Trophoblast cell (in vitro differentiated cells and primary cell): ENCODE data around the gene LRRN2.

Experiments
- DNase-seq, 2 donors: peaks; one replicate each; pipeline ENCODE4 v3.0.0-alpha.2; 2016
- H2AFZ ChIP-seq: 2 replicates; pipeline ENCODE4 v1.6.1; 2013; ENCODE audit warnings: low read length, moderate library complexity, mild to moderate bottlenecking; ENCODE audit not compliant: insufficient read depth, poor library complexity
- H2AK5ac ChIP-seq: 2 replicates; pipeline ENCODE4 v1.6.1; 2013; ENCODE audit warnings: mild to moderate bottlenecking, low read length
- H2BK120ac ChIP-seq: 2 replicates; pipeline ENCODE4 v1.6.1; 2013; ENCODE audit warnings: low read length, mild to moderate bottlenecking, moderate library complexity; ENCODE audit not compliant: insufficient read depth, poor library complexity
- H2BK12ac ChIP-seq: 2 replicates; pipeline ENCODE4 v1.6.1; 2013; ENCODE audit warnings: mild to moderate bottlenecking, low read length, moderate library complexity
- H2BK5ac ChIP-seq: 2 replicates; pipeline ENCODE4 v1.6.1; 2013; ENCODE audit warnings: low read length, low read depth, moderate library complexity, mild to moderate bottlenecking; ENCODE audit not compliant: poor library complexity
- H3K14ac ChIP-seq: 2 replicates; pipeline ENCODE4 v1.6.1; 2013; ENCODE audit warnings: mild to moderate bottlenecking, low read length
- H3K18ac ChIP-seq: 2 replicates; pipeline ENCODE4 v1.6.1; 2013; ENCODE audit warnings: mild to moderate bottlenecking, low read length
- H3K23ac ChIP-seq: 2 replicates; pipeline ENCODE4 v1.6.1; 2013; ENCODE audit warnings: low read length
- H3K27ac ChIP-seq: 2 replicates; pipeline ENCODE4 v1.5.1; 2013; ENCODE audit warnings: low read depth, mild to moderate bottlenecking, inconsistent platforms, low read length, moderate library complexity
- H3K27me3 ChIP-seq: 2 replicates; pipeline ENCODE4 v1.6.1; 2013; ENCODE audit warnings: inconsistent platforms, mild to moderate bottlenecking, low read length, moderate library complexity; ENCODE audit not compliant: insufficient read depth
- H3K36me3 ChIP-seq, 2 experiments: 1 replicate in 1 of 2; 2 replicates in 1 of 2; pipeline ENCODE4 v1.6.1; 2013; ENCODE audit warnings: low read length in 2 of 2, mild to moderate bottlenecking in 2 of 2, moderate library complexity in 1 of 2; ENCODE audit not compliant: insufficient read depth in 2 of 2, control insufficient read depth in 1 of 2
- H3K4ac ChIP-seq: 2 replicates; pipeline ENCODE4 v1.6.1; 2013; ENCODE audit warnings: low read depth, mild to moderate bottlenecking, low read length, moderate library complexity
- H3K4me1 ChIP-seq, 2 experiments: 1 replicate in 1 of 2; 2 replicates in 1 of 2; pipeline ENCODE4 v1.6.1; 2013; ENCODE audit warnings: low read length in 2 of 2, mild to moderate bottlenecking in 2 of 2, moderate library complexity in 1 of 2; ENCODE audit not compliant: insufficient read depth in 2 of 2, control insufficient read depth in 1 of 2
- H3K4me2 ChIP-seq: 2 replicates; pipeline ENCODE4 v1.6.1; 2013; ENCODE audit warnings: inconsistent platforms, mild to moderate bottlenecking, low read length, moderate library complexity
- H3K4me3 ChIP-seq: 2 replicates; pipeline ENCODE4 v1.5.1; 2013; ENCODE audit warnings: mild to moderate bottlenecking, low read depth, low read length, inconsistent platforms
- H3K79me1 ChIP-seq: one replicate; pipeline ENCODE4 v1.6.1; 2013; ENCODE audit warnings: low read length
- H3K79me2 ChIP-seq: 2 replicates; pipeline ENCODE4 v1.6.1; 2013; ENCODE audit warnings: low read length, mild to moderate bottlenecking; ENCODE audit not compliant: control insufficient read depth, insufficient read depth, poor library complexity
- H3K9ac ChIP-seq: 2 replicates; pipeline ENCODE4 v1.6.1; 2013; ENCODE audit warnings: mild to moderate bottlenecking, low read length
- H3K9me3 ChIP-seq: 2 replicates; pipeline ENCODE4 v1.6.1; 2013; ENCODE audit warnings: low read depth, mild to moderate bottlenecking, control low read depth, inconsistent platforms, low read length; ENCODE audit not compliant: insufficient read depth
- H4K12ac ChIP-seq: 2 replicates; pipeline ENCODE4 v1.6.1; 2013; ENCODE audit warnings: low read depth, mild to moderate bottlenecking, low read length, moderate library complexity
- H4K8ac ChIP-seq: 2 replicates; pipeline ENCODE4 v1.6.1; 2013; ENCODE audit warnings: low read depth, mild to moderate bottlenecking, low read length, moderate library complexity
- H4K91ac ChIP-seq: one replicate; pipeline ENCODE4 v1.6.1; 2013; ENCODE audit warnings: low read depth, mild to moderate bottlenecking, low read length, moderate library complexity
- WGBS: extraction: QIAGEN DNeasy Blood & Tissue Kit; methylation state at CpG from one replicate; pipeline ENCODE4 v1.1.7; 2013; ENCODE audit warnings: missing lambda C conversion rate; ENCODE audit not compliant: insufficient read length, insufficient coverage; ENCODE audit errors: extremely low coverage; 5-methylcytosine and 5-hydroxymethylcytosine counted together

LRRN2 gene

GRCh38 chr1:204658295-204658694 lies 27.2 kb downstream of the LRRN2 start:
- no peak overlapping the region for H2BK12ac ChIP-seq
- no CpG with 5 or more reads among the region's 1 CpG for WGBS
- H3K4ac ChIP-seq = no peak overlapping the region
- no peak overlapping the region for H3K14ac ChIP-seq
- no peak overlapping the region for H2AFZ ChIP-seq
- H3K36me3 ChIP-seq = no peaks in the 10 kb centered on the region
- H3K18ac ChIP-seq = no peak overlapping the region
- H3K9ac ChIP-seq = no peak overlapping the region
- H3K27ac ChIP-seq = no peak overlapping the region
- H3K79me1 ChIP-seq = no peaks in the 10 kb centered on the region
- H3K4me3 ChIP-seq = no peak overlapping the region
- no peak overlapping the region for H4K12ac ChIP-seq
- no peak overlapping the region for H2BK120ac ChIP-seq
- no peak for DNase-seq
- H4K8ac ChIP-seq = no peak overlapping the region
- no peaks in the 10 kb centered on the region for H3K9me3 ChIP-seq
- H3K23ac ChIP-seq = no peak overlapping the region
- H2AK5ac ChIP-seq = no peak overlapping the region
- no peak overlapping the region for H2BK5ac ChIP-seq
- no peak overlapping the region for H3K4me2 ChIP-seq
- H3K4me1 ChIP-seq = no peaks in the 10 kb centered on the region
- H3K27me3 ChIP-seq = no peaks in the 10 kb centered on the region
- no peaks in the 10 kb centered on the region for H3K79me2 ChIP-seq
- H4K91ac ChIP-seq = no peak overlapping the region

GRCh38 chr1:204653590-204654340 lies 31.8 kb downstream of the LRRN2 start:
- no peak overlapping the region for H3K14ac ChIP-seq
- H3K9me3 ChIP-seq = no peaks in the 10 kb centered on the region
- H3K27me3 ChIP-seq = peaks cover 4% of the 10 kb centered on the region
- H2AFZ ChIP-seq = no peak overlapping the region
- H3K4me1 ChIP-seq = no peaks in the 10 kb centered on the region
- H3K4ac ChIP-seq = no peak overlapping the region
- H2BK12ac ChIP-seq = no peak overlapping the region
- DNase-seq = no peak
- no peak overlapping the region for H2BK120ac ChIP-seq
- H3K9ac ChIP-seq = no peak overlapping the region
- no peak overlapping the region for H4K12ac ChIP-seq
- no peak overlapping the region for H3K27ac ChIP-seq
- no peak overlapping the region for H2AK5ac ChIP-seq
- H3K4me3 ChIP-seq = no peak overlapping the region
- no peak overlapping the region for H4K8ac ChIP-seq
- H3K79me1 ChIP-seq = no peaks in the 10 kb centered on the region
- no peaks in the 10 kb centered on the region for H3K36me3 ChIP-seq
- no peak overlapping the region for H3K4me2 ChIP-seq
- no peaks in the 10 kb centered on the region for H3K79me2 ChIP-seq
- WGBS = no CpG with 5 or more reads among the region's 5 CpGs
- H3K23ac ChIP-seq = no peak overlapping the region
- H2BK5ac ChIP-seq = no peak overlapping the region
- H3K18ac ChIP-seq = no peak overlapping the region
- no peak overlapping the region for H4K91ac ChIP-seq

GRCh38 chr1:204652497-204652896 lies 33.0 kb downstream of the LRRN2 start:
- H3K79me2 ChIP-seq = no peaks in the 10 kb centered on the region
- WGBS = no CpG with 5 or more reads among the region's 3 CpGs
- H2AK5ac ChIP-seq = no peak overlapping the region
- no peaks in the 10 kb centered on the region for H3K79me1 ChIP-seq
- no peaks in the 10 kb centered on the region for H3K9me3 ChIP-seq
- H3K27me3 ChIP-seq = peaks cover 4% of the 10 kb centered on the region
- H3K36me3 ChIP-seq = no peaks in the 10 kb centered on the region
- H3K27ac ChIP-seq = no peak overlapping the region
- no peak overlapping the region for H3K4ac ChIP-seq
- no peak overlapping the region for H3K18ac ChIP-seq
- no peak overlapping the region for H3K4me3 ChIP-seq
- H3K14ac ChIP-seq = no peak overlapping the region
- no peak overlapping the region for H3K4me2 ChIP-seq
- no peak overlapping the region for H2BK5ac ChIP-seq
- no peak for DNase-seq
- no peak overlapping the region for H2BK12ac ChIP-seq
- H2AFZ ChIP-seq = no peak overlapping the region
- no peak overlapping the region for H4K8ac ChIP-seq
- H4K12ac ChIP-seq = no peak overlapping the region
- no peak overlapping the region for H2BK120ac ChIP-seq
- no peak overlapping the region for H3K23ac ChIP-seq
- H3K4me1 ChIP-seq = no peaks in the 10 kb centered on the region
- H4K91ac ChIP-seq = no peak overlapping the region
- H3K9ac ChIP-seq = no peak overlapping the region

- Histone ChIP-seq H3K9ac (no peak overlapping the region), H3K4me1 (no peaks in the 10 kb centered on the region), H3K79me2 (no peaks in the 10 kb centered on the region), H3K14ac (no peak overlapping the region), H2BK12ac (no peak overlapping the region), H3K9me3 (no peaks in the 10 kb centered on the region), H4K8ac (no peak overlapping the region), H3K36me3 (no peaks in the 10 kb centered on the region), H3K4me2 (no peak overlapping the region), H2AK5ac (no peak overlapping the region), H3K27me3 (peaks cover 4% of the 10 kb centered on the region), H3K4me3 (no peak overlapping the region), H2AFZ (no peak overlapping the region), H2BK5ac (no peak overlapping the region), H2BK120ac (no peak overlapping the region), H3K18ac (no peak overlapping the region), H3K23ac (no peak overlapping the region), H4K12ac (no peak overlapping the region), H4K91ac (no peak overlapping the region), H3K79me1 (no peaks in the 10 kb centered on the region), H3K27ac (no peak overlapping the region), H3K4ac (no peak overlapping the region)
- no peak for DNase-seq
- WGBS = no CpG with 5 or more reads among the region's 17 CpGs
These were observed 33.6 kb downstream of the LRRN2 start for GRCh38 chr1:204651843-204652421.
